OCI-LY7 (cell line): ENCODE results near the gene AAMDC. TPM values are rescaled to one million over a fixed set of nuclear protein-coding genes. Genes with fewer than 3 reads are reported as not detected.
"Not testable (repeated sequence)": the region's sequence is repeated elsewhere in the genome, so short reads cannot be mapped to it uniquely, and the experiment has no call there.

ENCODE experiments used
- BruUV-seq: library from RNA; stranded (reverse); fragments of 400-500 nt; replicated peaks from 2 replicates; lab custom pipeline; 2021; lab: Mats Ljungman, UMichigan
- CTCF ChIA-PET: fragments of 300-600 bp; sonication (Branson Sonifier 250); formaldehyde crosslinking; loops from one replicate; lab custom pipeline; 2022; ENCODE audit warnings: antibody characterized with exemption; ENCODE audit not compliant: unreplicated experiment; lab: Charles Lee
- POLR2A ChIA-PET: fragments of 300-600 bp; sonication (Branson Sonifier 250); formaldehyde crosslinking; loops from one replicate; lab custom pipeline; 2022; ENCODE audit warnings: antibody characterized with exemption; lab: Charles Lee
- DNase-seq: peaks from one replicate; pipeline ENCODE4 v3.0.0-alpha.2; 2015; ENCODE audit warnings: low spot score
- H2AFZ ChIP-seq: fragments of 200-600 bp; sonication (generic), shearing (Covaris generic); 2 replicates; pipeline ENCODE4 v1.6.1; 2014; ENCODE audit warnings: mild to moderate bottlenecking, antibody characterized with exemption, low read length, moderate library complexity
- H3K27ac ChIP-seq: fragments of 200-600 bp; sonication (generic); 2 replicates; pipeline ENCODE4 v1.5.1; 2014; ENCODE audit warnings: mixed run types, low read depth, mild to moderate bottlenecking, moderate library complexity, low read length, inconsistent platforms; ENCODE audit not compliant: poor library complexity, severe bottlenecking
- H3K36me3 ChIP-seq: fragments of 200-600 bp; sonication (generic); 2 replicates; pipeline ENCODE4 v1.6.1; 2014; ENCODE audit warnings: mild to moderate bottlenecking, antibody characterized with exemption, low read length, moderate library complexity, mixed read lengths; ENCODE audit not compliant: insufficient read depth
- H3K4me1 ChIP-seq: fragments of 200-600 bp; sonication (generic); 2 replicates; pipeline ENCODE4 v1.5.1; 2014; ENCODE audit warnings: mild to moderate bottlenecking, low read length; ENCODE audit not compliant: insufficient read depth, poor library complexity, severe bottlenecking
- H3K4me2 ChIP-seq: fragments of 200-600 bp; sonication (generic); 2 replicates; pipeline ENCODE4 v1.6.1; 2014; ENCODE audit warnings: mild to moderate bottlenecking, low read length
- H3K4me3 ChIP-seq: fragments of 200-600 bp; sonication (generic); 2 replicates; pipeline ENCODE4 v1.5.1; 2014; ENCODE audit warnings: mild to moderate bottlenecking, low read depth, low read length; ENCODE audit not compliant: poor library complexity, severe bottlenecking
- H3K79me2 ChIP-seq: fragments of 200-600 bp; sonication (generic); 2 replicates; pipeline ENCODE4 v1.6.1; 2016; ENCODE audit warnings: low read depth, mild to moderate bottlenecking, low read length, moderate library complexity, mixed read lengths; ENCODE audit not compliant: insufficient read depth
- H3K9me2 ChIP-seq: fragments of 200-600 bp; sonication (generic); 2 replicates; pipeline ENCODE4 v1.6.1; 2016; ENCODE audit warnings: mild to moderate bottlenecking, low read length, mixed read lengths; ENCODE audit not compliant: insufficient read depth
- H3K9me3 ChIP-seq: fragments of 200-600 bp; sonication (generic); 2 replicates; pipeline ENCODE4 v1.6.1; 2014; ENCODE audit warnings: mild to moderate bottlenecking, mixed run types, low read length, mixed read lengths
- H4K20me1 ChIP-seq: fragments of 200-600 bp; sonication (generic); 2 replicates; pipeline ENCODE4 v1.6.1; 2014; ENCODE audit warnings: mild to moderate bottlenecking, antibody characterized with exemption, low read length, moderate library complexity, mixed read lengths; ENCODE audit not compliant: insufficient read depth
- CTCF ChIP-seq: fragments of 200-600 bp; sonication (generic); conservative IDR thresholded peaks from 2 replicates; pipeline ENCODE4 v1.5.1; 2014; ENCODE audit warnings: mild to moderate bottlenecking, antibody characterized with exemption, low read length, moderate library complexity, mixed read lengths
- EZH2phosphoT487 ChIP-seq: fragments of 200-600 bp; sonication (generic); IDR thresholded peaks from 2 replicates; pipeline ENCODE4 v1.6.1; 2018; ENCODE audit warnings: low read depth, borderline replicate concordance, mild to moderate bottlenecking, mixed run types, antibody characterized with exemption, low read length, moderate library complexity, mixed read lengths
- intact Hi-C: fragments of 100-400 bp; cut with micrococcal nuclease; formaldehyde crosslinking; loops from one replicate; pipeline ENCODE4 v1.10.0; 2022; ENCODE audit not compliant: unreplicated experiment
- total RNA-seq, 2 experiments: library from RNA; depleted of rRNA in 1 of 2; stranded (reverse); fragments of >200 nt in 1 of 2; shearing (Covaris generic) in 1 of 2; gene quantifications; 2 replicates each; pipeline ENCODE4 v1.2.3, GENCODE V29; 2014 to 2022

AAMDC gene
- total RNA-seq, 2 experiments from 2014 or later: 11.0 to 17.1 TPM

GRCh38 chr11:77842441-77843121, 21.6 kb downstream of the AAMDC start:
- no peak overlapping the region for H3K27ac ChIP-seq
- intact Hi-C loops: no loop called here
- H3K79me2 ChIP-seq: no peaks in the 10 kb centered on the region
- H3K4me1 ChIP-seq: no peaks in the 10 kb centered on the region
- no TSS peak for BruUV-seq
- DNase-seq: no peak
- TF ChIP-seq EZH2phosphoT487: no peak
- ChIA-PET CTCF (no interaction called here), POLR2A (interaction anchor here (1.0 kb wide), 1 partner anchor 11 kb away, joined by 3 read pairs; no protein-coding TSS in a partner anchor)
- no peak overlapping the region for H3K4me2 ChIP-seq
- no peaks in the 10 kb centered on the region for H4K20me1 ChIP-seq
- no peaks in the 10 kb centered on the region for H3K9me3 ChIP-seq
- no peak overlapping the region for H3K4me3 ChIP-seq
- no peaks in the 10 kb centered on the region for H3K9me2 ChIP-seq
- H2AFZ ChIP-seq: no peak overlapping the region
- H3K36me3 ChIP-seq: peaks cover 15% of the 10 kb centered on the region

GRCh38 chr11:77843700-77844099, 22.8 kb downstream of the AAMDC start:
- H3K4me2 ChIP-seq, H2AFZ ChIP-seq, H3K9me2 ChIP-seq, H3K9me3 ChIP-seq, H3K4me3 ChIP-seq, BruUV-seq, H3K4me1 ChIP-seq, CTCF ChIA-PET, H3K79me2 ChIP-seq, intact Hi-C loops, POLR2A ChIA-PET, H3K27ac ChIP-seq, H4K20me1 ChIP-seq, DNase-seq: not testable (repeated sequence)
- peaks cover 21% of the 10 kb centered on the region for H3K36me3 ChIP-seq

GRCh38 chr11:77851503-77851902, 30.6 kb downstream of the AAMDC start:
- peaks cover 10% of the 10 kb centered on the region for H3K9me3 ChIP-seq
- H3K36me3 ChIP-seq: peaks cover 25% of the 10 kb centered on the region
- POLR2A ChIA-PET: interaction anchor here (0.5 to 0.9 kb wide), 2 partner anchors 86 to 143 kb away, joined by 3 to 6 read pairs; partner anchors contain the start of gene INTS4
- H3K9me2 ChIP-seq: no peaks in the 10 kb centered on the region
- no peak for DNase-seq
- no peak overlapping the region for H3K4me2 ChIP-seq
- intact Hi-C loops: no loop called here
- no peaks in the 10 kb centered on the region for H4K20me1 ChIP-seq
- H3K79me2 ChIP-seq: no peaks in the 10 kb centered on the region
- no TSS peak for BruUV-seq
- CTCF ChIA-PET: no interaction called here
- H3K4me1 ChIP-seq: no peaks in the 10 kb centered on the region
- H3K27ac ChIP-seq: no peak overlapping the region
- TF ChIP-seq EZH2phosphoT487 (no peak), CTCF (no peak)
- H2AFZ ChIP-seq: no peak overlapping the region
- no peak overlapping the region for H3K4me3 ChIP-seq
